ENCODE data around the gene SSUH2.
"Not testable (repeated sequence)": the region's sequence is repeated elsewhere in the genome, so short reads cannot be mapped to it uniquely, and the experiment has no call there.

Gene SSUH2

GRCh38 chr3:8657804-8658305, 13.3 kb upstream of the SSUH2 start:
- Histone ChIP-seq H4K8ac (ENCODE audit: low read length) (no peak overlapping the region), H3K27me3 (ENCODE audit: control insufficient read depth in 1 of 2, insufficient read depth in 1 of 2, low read length in 2 of 2) (peaks cover 2 to 52% of the 10 kb centered on the region in 2 experiments), H2BK15ac (ENCODE audit: low read depth, poor library complexity, severe bottlenecking) (no peak overlapping the region), H3K79me1 (replicated peaks; ENCODE audit: low read length, poor library complexity, severe bottlenecking) (no peaks in the 10 kb centered on the region), H3K9me3 (ENCODE audit: control insufficient read depth, low read length) (peaks cover 6% of the 10 kb centered on the region), H2BK12ac (ENCODE audit: low read length in 2 of 2) (no peak overlapping the region), H3K4me2 (ENCODE audit: low read length, poor library complexity, severe bottlenecking) (no peak overlapping the region), H3K14ac (ENCODE audit: low read length in 2 of 2) (no peak overlapping the region), H3K4ac (ENCODE audit: low read depth in 1 of 2, low read length in 2 of 2) (no peak overlapping the region), H3K9ac (ENCODE audit: low read length) (no peak overlapping the region), H3K4me1 (ENCODE audit: control insufficient read depth, insufficient read depth, low read depth, low read length) (peaks cover 8% of the 10 kb centered on the region), H4K91ac (ENCODE audit: low read length) (no peak overlapping the region), H3K23ac (ENCODE audit: low read length in 2 of 2) (no peak overlapping the region), H2AK5ac (ENCODE audit: low read length, severe bottlenecking) (no peak overlapping the region), H3K27ac (ENCODE audit: low read length, poor library complexity, severe bottlenecking) (no peak overlapping the region), H2AFZ (ENCODE audit: low read depth, low read length) (no peak overlapping the region), H3K18ac (ENCODE audit: low read depth in 1 of 2, low read length in 2 of 2) (no peak overlapping the region), H3K4me3 (ENCODE audit: insufficient read depth in 1 of 2, low read depth in 1 of 2, low read length in 2 of 2) (no peak overlapping the region), H3K36me3 (ENCODE audit: control insufficient read depth in 1 of 2, insufficient read depth in 2 of 2, low read depth in 1 of 2, low read length in 2 of 2) (no peaks in the 10 kb centered on the region), H2BK5ac (ENCODE audit: low read depth, low read length, poor library complexity, severe bottlenecking) (no peak overlapping the region), H2BK120ac (ENCODE audit: low read depth, low read length) (no peak overlapping the region)
- no peak for DNase-seq
- 97% methylated on average over 8 of the region's 8 CpGs for WGBS

DNA sequence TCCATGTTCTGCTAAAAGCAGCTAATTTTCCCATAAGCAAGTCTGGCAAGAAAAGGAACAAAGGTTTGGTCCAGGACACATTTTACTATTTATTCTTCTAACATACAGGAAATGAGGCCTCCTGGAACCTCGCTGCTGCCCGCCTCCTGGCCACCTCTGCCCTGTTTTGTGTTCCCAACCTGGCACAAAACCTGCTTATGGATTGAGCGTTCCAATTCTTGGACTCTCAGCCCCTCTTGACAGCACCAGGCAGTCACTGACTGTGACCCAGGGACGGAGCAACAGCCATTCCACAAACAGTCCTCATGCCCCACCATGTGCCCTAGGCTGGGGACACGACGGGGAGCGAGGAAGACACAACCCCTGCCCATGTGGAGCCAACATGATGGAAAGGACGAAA, 11.6 kb upstream of the SSUH2 start:
- WGBS: 85% methylated on average over 7 of the region's 8 CpGs
- no peak overlapping the region for H3K18ac ChIP-seq (ENCODE audit: low read depth in 1 of 2, low read length in 2 of 2)
- H2BK15ac ChIP-seq (ENCODE audit: low read depth, poor library complexity, severe bottlenecking): no peak overlapping the region

GRCh38 chr3:8655387-8655835, 10.8 kb upstream of the SSUH2 start:
- Histone ChIP-seq H3K27ac (ENCODE audit: low read length, poor library complexity, severe bottlenecking) (no peak overlapping the region), H3K79me1 (replicated peaks; ENCODE audit: low read length, poor library complexity, severe bottlenecking) (no peaks in the 10 kb centered on the region), H2BK5ac (ENCODE audit: low read depth, low read length, poor library complexity, severe bottlenecking) (no peak overlapping the region), H3K4me1 (ENCODE audit: control insufficient read depth, insufficient read depth, low read depth, low read length) (peaks cover 5% of the 10 kb centered on the region), H4K8ac (ENCODE audit: low read length) (no peak overlapping the region), H2AK5ac (ENCODE audit: low read length, severe bottlenecking) (no peak overlapping the region), H3K14ac (ENCODE audit: low read length in 2 of 2) (no peak overlapping the region), H3K36me3 (ENCODE audit: control insufficient read depth in 1 of 2, insufficient read depth in 2 of 2, low read depth in 1 of 2, low read length in 2 of 2) (no peaks in the 10 kb centered on the region), H2BK15ac (ENCODE audit: low read depth, poor library complexity, severe bottlenecking) (no peak overlapping the region), H3K27me3 (ENCODE audit: control insufficient read depth in 1 of 2, insufficient read depth in 1 of 2, low read length in 2 of 2) (peaks cover 21 to 57% of the 10 kb centered on the region in 2 experiments), H2BK12ac (ENCODE audit: low read length in 2 of 2) (no peak overlapping the region), H3K23ac (ENCODE audit: low read length in 2 of 2) (no peak overlapping the region), H3K9ac (ENCODE audit: low read length) (no peak overlapping the region), H2BK120ac (ENCODE audit: low read depth, low read length) (no peak overlapping the region), H3K4me3 (ENCODE audit: insufficient read depth in 1 of 2, low read depth in 1 of 2, low read length in 2 of 2) (no peak overlapping the region), H3K4ac (ENCODE audit: low read depth in 1 of 2, low read length in 2 of 2) (no peak overlapping the region), H2AFZ (ENCODE audit: low read depth, low read length) (no peak overlapping the region), H4K91ac (ENCODE audit: low read length) (no peak overlapping the region), H3K9me3 (ENCODE audit: control insufficient read depth, low read length) (peaks cover 6% of the 10 kb centered on the region), H3K4me2 (ENCODE audit: low read length, poor library complexity, severe bottlenecking) (no peak overlapping the region), H3K18ac (ENCODE audit: low read depth in 1 of 2, low read length in 2 of 2) (no peak overlapping the region)
- DNase-seq: no peak
- 90% methylated on average over 9 of the region's 10 CpGs for WGBS

More for the DNA sequence above, 11.6 kb upstream of the SSUH2 start:
- no peak overlapping the region for H4K8ac ChIP-seq (ENCODE audit: low read length)
- H3K4me3 ChIP-seq (ENCODE audit: insufficient read depth in 1 of 2, low read depth in 1 of 2, low read length in 2 of 2): no peak overlapping the region
- DNase-seq: no peak
- H3K27ac ChIP-seq (ENCODE audit: low read length, poor library complexity, severe bottlenecking): no peak overlapping the region
- no peaks in the 10 kb centered on the region for H3K79me1 ChIP-seq (replicated peaks; ENCODE audit: low read length, poor library complexity, severe bottlenecking)
- no peaks in the 10 kb centered on the region for H3K36me3 ChIP-seq (ENCODE audit: control insufficient read depth in 1 of 2, insufficient read depth in 2 of 2, low read depth in 1 of 2, low read length in 2 of 2)
- H3K23ac ChIP-seq (ENCODE audit: low read length in 2 of 2): no peak overlapping the region
- H3K4me2 ChIP-seq (ENCODE audit: low read length, poor library complexity, severe bottlenecking): no peak overlapping the region
- no peak overlapping the region for H2BK12ac ChIP-seq (ENCODE audit: low read length in 2 of 2)
- no peak overlapping the region for H3K14ac ChIP-seq (ENCODE audit: low read length in 2 of 2)
- peaks cover 14 to 54% of the 10 kb centered on the region in 2 experiments for H3K27me3 ChIP-seq (ENCODE audit: control insufficient read depth in 1 of 2, insufficient read depth in 1 of 2, low read length in 2 of 2)
- peaks cover 8% of the 10 kb centered on the region for H3K4me1 ChIP-seq (ENCODE audit: control insufficient read depth, insufficient read depth, low read depth, low read length)
- no peak overlapping the region for H4K91ac ChIP-seq (ENCODE audit: low read length)
- peaks cover 6% of the 10 kb centered on the region for H3K9me3 ChIP-seq (ENCODE audit: control insufficient read depth, low read length)
- H2AFZ ChIP-seq (ENCODE audit: low read depth, low read length): no peak overlapping the region
- H3K4ac ChIP-seq (ENCODE audit: low read depth in 1 of 2, low read length in 2 of 2): no peak overlapping the region
- H2BK5ac ChIP-seq (ENCODE audit: low read depth, low read length, poor library complexity, severe bottlenecking): no peak overlapping the region
- H2BK120ac ChIP-seq (ENCODE audit: low read depth, low read length): no peak overlapping the region
- no peak overlapping the region for H2AK5ac ChIP-seq (ENCODE audit: low read length, severe bottlenecking)
- no peak overlapping the region for H3K9ac ChIP-seq (ENCODE audit: low read length)

DNA sequence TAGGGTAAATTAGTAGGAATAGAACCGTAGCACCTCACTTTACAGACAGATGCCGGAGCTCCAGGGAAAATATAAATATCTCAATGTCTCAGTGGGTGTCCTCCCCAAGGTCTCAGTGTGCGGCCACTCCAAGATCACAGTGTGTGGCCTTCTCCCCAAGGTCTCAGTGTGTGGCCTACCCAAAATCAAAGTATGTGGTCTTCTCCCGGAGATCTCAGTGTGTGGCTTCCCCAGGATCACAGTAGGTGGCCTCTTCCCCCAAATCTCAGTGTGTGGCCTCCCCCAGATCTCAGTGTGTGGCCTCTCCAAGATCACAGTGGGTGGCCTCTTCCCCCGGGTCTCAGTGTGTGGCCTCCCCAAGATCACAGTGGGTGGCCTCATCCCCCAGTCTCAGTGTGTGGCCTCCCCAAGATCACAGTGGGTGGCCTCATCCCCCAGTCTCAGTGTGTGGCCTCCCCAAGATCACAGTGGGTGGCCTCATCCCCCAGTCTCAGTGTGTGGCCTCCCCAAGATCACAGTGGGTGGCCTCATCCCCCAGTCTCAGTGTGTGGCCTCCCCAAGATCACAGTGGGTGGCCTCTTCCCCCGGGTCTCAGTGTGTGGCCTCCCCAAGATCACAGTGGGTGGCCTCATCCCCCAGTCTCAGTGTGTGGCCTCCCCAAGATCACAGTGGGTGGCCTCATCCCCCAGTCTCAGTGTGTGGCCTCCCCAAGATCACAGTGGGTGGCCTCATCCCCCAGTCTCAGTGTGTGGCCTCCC, 10.2 kb upstream of the SSUH2 start:
- not testable (repeated sequence) for H3K14ac ChIP-seq (ENCODE audit: low read length in 2 of 2); H2BK12ac ChIP-seq (ENCODE audit: low read length in 2 of 2); H3K9ac ChIP-seq (ENCODE audit: low read length); H3K4me2 ChIP-seq (ENCODE audit: low read length, poor library complexity, severe bottlenecking); H4K91ac ChIP-seq (ENCODE audit: low read length); H3K9me3 ChIP-seq (ENCODE audit: control insufficient read depth, low read length); H3K4me1 ChIP-seq (ENCODE audit: control insufficient read depth, insufficient read depth, low read depth, low read length); H3K18ac ChIP-seq (ENCODE audit: low read depth in 1 of 2, low read length in 2 of 2); H3K4me3 ChIP-seq (ENCODE audit: insufficient read depth in 1 of 2, low read depth in 1 of 2, low read length in 2 of 2); H3K4ac ChIP-seq (ENCODE audit: low read depth in 1 of 2, low read length in 2 of 2); H4K8ac ChIP-seq (ENCODE audit: low read length); H3K36me3 ChIP-seq (ENCODE audit: control insufficient read depth in 1 of 2, insufficient read depth in 2 of 2, low read depth in 1 of 2, low read length in 2 of 2); H3K27ac ChIP-seq (ENCODE audit: low read length, poor library complexity, severe bottlenecking); H2AFZ ChIP-seq (ENCODE audit: low read depth, low read length); DNase-seq; H2BK15ac ChIP-seq (ENCODE audit: low read depth, poor library complexity, severe bottlenecking); H2BK120ac ChIP-seq (ENCODE audit: low read depth, low read length); H2BK5ac ChIP-seq (ENCODE audit: low read depth, low read length, poor library complexity, severe bottlenecking); H3K23ac ChIP-seq (ENCODE audit: low read length in 2 of 2); H3K79me1 ChIP-seq (replicated peaks; ENCODE audit: low read length, poor library complexity, severe bottlenecking); H2AK5ac ChIP-seq (ENCODE audit: low read length, severe bottlenecking)
- WGBS: 99% methylated on average over 5 of the region's 6 CpGs
- H3K27me3 ChIP-seq (ENCODE audit: control insufficient read depth in 1 of 2, insufficient read depth in 1 of 2, low read length in 2 of 2): peaks cover 23 to 64% of the 10 kb centered on the region in 2 experiments

Data from mesenchymal stem cell (in vitro differentiated cells and primary cell).